H1 (cell line): Measurements from ENCODE around the gene VWA5A. TPM values are rescaled to one million over a fixed set of nuclear protein-coding genes. Genes with fewer than 3 reads are reported as not detected.

Source experiments
- CTCF ChIA-PET: fragments of 300-600 bp; sonication (Branson Sonifier 250); formaldehyde crosslinking; loops from one replicate; lab custom pipeline; 2021; ENCODE audit not compliant: partially characterized antibody; lab: Charles Lee
- POLR2A ChIA-PET: fragments of 300-600 bp; sonication (Branson Sonifier 250); formaldehyde crosslinking; loops from one replicate; lab custom pipeline; 2021; ENCODE audit warnings: inconsistent platforms; ENCODE audit not compliant: partially characterized antibody; lab: Charles Lee
- DNase-seq, 2 experiments: peaks; one replicate each; pipeline versions ENCODE4 v3.0.0 to v3.0.0-alpha.2; 2010 to 2022; ENCODE audit warnings: low spot score in 2 of 2, low read depth in 1 of 2, mixed read lengths in 1 of 2
- FAIRE-seq: peaks from 2 replicates; lab custom pipeline; 2011; peaks lifted over from hg19 to GRCh38; lab: Jason Lieb, UNC
- H2AFZ ChIP-seq: 2 replicates; pipeline ENCODE4 v1.8.1; 2012; ENCODE audit warnings: low read length, inconsistent platforms
- H2AK5ac ChIP-seq: 2 replicates; pipeline ENCODE4 v1.6.1; 2013; ENCODE audit warnings: low read depth, low read length
- H2BK120ac ChIP-seq: replicated peaks from 2 replicates; pipeline ENCODE3; 2013; ENCODE audit warnings: low read depth, low read length, inconsistent platforms
- H2BK12ac ChIP-seq: 2 replicates; pipeline ENCODE4 v1.6.1; 2013; ENCODE audit warnings: low read depth, low read length
- H2BK15ac ChIP-seq: 2 replicates; pipeline ENCODE4 v1.6.1; 2013; ENCODE audit warnings: low read length
- H2BK20ac ChIP-seq: 2 replicates; pipeline ENCODE4 v1.6.1; 2013; ENCODE audit warnings: low read length
- H2BK5ac ChIP-seq: 2 replicates; pipeline ENCODE4 v1.6.1; 2013; ENCODE audit warnings: low read depth, low read length
- H3K14ac ChIP-seq: 2 replicates; pipeline ENCODE4 v1.6.1; 2013; ENCODE audit warnings: inconsistent platforms; ENCODE audit not compliant: insufficient read length
- H3K18ac ChIP-seq: 2 replicates; pipeline ENCODE4 v1.6.1; 2013; ENCODE audit warnings: low read length; ENCODE audit errors: extremely low read depth
- H3K23ac ChIP-seq: 2 replicates; pipeline ENCODE4 v1.6.1; 2013; ENCODE audit warnings: inconsistent platforms; ENCODE audit not compliant: insufficient read length
- H3K23me2 ChIP-seq: 2 replicates; pipeline ENCODE4 v1.6.1; 2013; ENCODE audit warnings: low read depth, low read length
- H3K27ac ChIP-seq: 2 replicates; pipeline ENCODE4 v1.6.1; 2011; ENCODE audit warnings: low read depth, low read length, inconsistent platforms
- H3K27me3 ChIP-seq, 4 experiments: replicated peaks in 1 of 4; 1 replicate in 1 of 4; 2 replicates in 3 of 4; pipeline versions ENCODE4 v1.6.1 to v1.8.1; 2011 to 2013; ENCODE audit warnings: low read length in 3 of 4, mild to moderate bottlenecking in 3 of 4, inconsistent platforms in 2 of 4, mixed read lengths in 2 of 4, moderate library complexity in 1 of 4; ENCODE audit not compliant: control insufficient read depth in 3 of 4, insufficient read depth in 3 of 4; ENCODE audit errors: extremely low read depth in 1 of 4
- H3K36me3 ChIP-seq, 4 experiments: 2 replicates each; pipeline versions ENCODE4 v1.6.1 to v1.8.1; 2011 to 2013; ENCODE audit warnings: mild to moderate bottlenecking in 4 of 4, low read length in 3 of 4, moderate library complexity in 2 of 4, control low read depth in 1 of 4, inconsistent platforms in 1 of 4; ENCODE audit not compliant: insufficient read depth in 4 of 4, control insufficient read depth in 2 of 4
- H3K4ac ChIP-seq: replicated peaks from 2 replicates; pipeline ENCODE3; 2013; ENCODE audit warnings: low read length, low read depth, mixed read lengths, inconsistent platforms; ENCODE audit not compliant: insufficient read length
- H3K4me1 ChIP-seq, 4 experiments: replicated peaks in 1 of 4; 1 replicate in 1 of 4; 2 replicates in 3 of 4; pipeline versions ENCODE4 v1.6.1 to v1.8.1; 2011 to 2013; ENCODE audit warnings: low read length in 3 of 4, inconsistent platforms in 2 of 4, mixed read lengths in 1 of 4; ENCODE audit not compliant: insufficient read depth in 4 of 4, control insufficient read depth in 3 of 4
- H3K4me2 ChIP-seq, 2 experiments: 2 replicates each; pipeline versions ENCODE4 v1.6.1 to v1.8.1; 2011 to 2013; ENCODE audit warnings: low read depth in 2 of 2, low read length in 2 of 2, control low read depth in 1 of 2, inconsistent platforms in 1 of 2, mild to moderate bottlenecking in 1 of 2; ENCODE audit not compliant: insufficient read depth in 1 of 2
- H3K4me3 ChIP-seq, 4 experiments: fragments of 200-600, 300-600 bp in 1 of 4; sonication (generic), shearing (Covaris generic), sonication (Bioruptor Twin) in 1 of 4; 2 replicates each; pipeline versions ENCODE4 v1.5.1 to v1.8.1; 2011 to 2016; ENCODE audit warnings: low read length in 4 of 4, low read depth in 3 of 4, control low read depth in 2 of 4, inconsistent platforms in 2 of 4, mild to moderate bottlenecking in 2 of 4, mixed read lengths in 1 of 4, moderate library complexity in 1 of 4; ENCODE audit not compliant: insufficient read depth in 2 of 4; ENCODE audit errors: extremely low read depth in 1 of 4
- H3K56ac ChIP-seq: replicated peaks from 2 replicates; pipeline ENCODE3; 2013; ENCODE audit warnings: low read depth, mild to moderate bottlenecking, mixed read lengths, low read length, inconsistent platforms; ENCODE audit not compliant: insufficient read length
- H3K79me1 ChIP-seq: 2 replicates; pipeline ENCODE4 v1.6.1; 2013; ENCODE audit warnings: low read depth, low read length, control low read depth
- H3K79me2 ChIP-seq, 2 experiments: 2 replicates each; pipeline versions ENCODE4 v1.6.1 to v1.8.1; 2012 to 2013; ENCODE audit warnings: low read length in 2 of 2, mild to moderate bottlenecking in 2 of 2, inconsistent platforms in 1 of 2; ENCODE audit not compliant: insufficient read depth in 2 of 2, control insufficient read depth in 1 of 2
- H3K9ac ChIP-seq, 4 experiments: replicated peaks in 1 of 4; 1 replicate in 1 of 4; 2 replicates in 3 of 4; pipeline versions ENCODE4 v1.6.1 to v1.8.1; 2011 to 2013; ENCODE audit warnings: low read depth in 3 of 4, low read length in 3 of 4, control low read depth in 2 of 4, mild to moderate bottlenecking in 2 of 4, moderate library complexity in 2 of 4, inconsistent platforms in 1 of 4; ENCODE audit errors: extremely low read depth in 1 of 4
- H3K9me3 ChIP-seq, 2 experiments: 2 replicates each; pipeline versions ENCODE4 v1.6.1 to v1.8.1; 2012 to 2013; ENCODE audit warnings: mild to moderate bottlenecking in 2 of 2, moderate library complexity in 2 of 2, control low read depth in 1 of 2, inconsistent platforms in 1 of 2, low read depth in 1 of 2, low read length in 1 of 2, mixed read lengths in 1 of 2; ENCODE audit not compliant: insufficient read depth in 2 of 2
- H4K20me1 ChIP-seq, 2 experiments: replicated peaks in 1 of 2; 2 replicates each; pipeline versions ENCODE3 to v1.8.1; 2011 to 2013; ENCODE audit warnings: inconsistent platforms in 2 of 2, low read length in 2 of 2, mild to moderate bottlenecking in 1 of 2; ENCODE audit not compliant: insufficient read depth in 2 of 2, control insufficient read depth in 1 of 2
- H4K5ac ChIP-seq: 2 replicates; pipeline ENCODE4 v1.6.1; 2013; ENCODE audit warnings: low read length, low read depth, mixed read lengths, inconsistent platforms; ENCODE audit not compliant: insufficient read length
- H4K8ac ChIP-seq: 2 replicates; pipeline ENCODE4 v1.8.0; 2013; ENCODE audit warnings: mild to moderate bottlenecking, moderate library complexity, low read length, inconsistent platforms; ENCODE audit not compliant: insufficient read depth; ENCODE audit errors: extremely low read depth
- H4K91ac ChIP-seq: replicated peaks from 2 replicates; pipeline ENCODE3; 2013; ENCODE audit warnings: low read length, mixed read lengths, inconsistent platforms; ENCODE audit not compliant: insufficient read length
- BACH1 ChIP-seq: IDR thresholded peaks from 2 replicates; pipeline ENCODE4 v1.6.1; 2012; ENCODE audit warnings: low read length, improper control_type of control experiment
- BCL11A ChIP-seq, 2 experiments: IDR thresholded peaks; one replicate each; pipeline ENCODE4 v1.6.1; 2011; ENCODE audit warnings: low read depth in 2 of 2, low read length in 2 of 2, mild to moderate bottlenecking in 2 of 2
- CBX5 ChIP-seq: fragments of 300-800, 300-1000 bp; sonication (generic); IDR thresholded peaks from 2 replicates; pipeline ENCODE4 v1.7.1; 2016; ENCODE audit warnings: antibody characterized with exemption, low read length, low read depth
- CBX8 ChIP-seq: fragments of 300-800, 300-1000 bp; sonication (generic); IDR thresholded peaks from 2 replicates; pipeline ENCODE4 v1.7.1; 2016; ENCODE audit warnings: low read depth, low read length, borderline replicate concordance
- CTBP2 ChIP-seq: IDR thresholded peaks from 2 replicates; pipeline ENCODE4 v1.7.0; 2011; ENCODE audit warnings: borderline replicate concordance, mild to moderate bottlenecking, moderate library complexity, mixed read lengths, low read length; ENCODE audit not compliant: insufficient read depth, insufficient read length
- FOSL1 ChIP-seq: IDR thresholded peaks from 2 replicates; pipeline ENCODE4 v1.6.1; 2011; ENCODE audit warnings: mild to moderate bottlenecking, low read depth, low read length, moderate library complexity; ENCODE audit not compliant: insufficient read depth
- GABPA ChIP-seq: IDR thresholded peaks from 2 replicates; pipeline ENCODE4 v1.6.1; 2011; ENCODE audit warnings: mild to moderate bottlenecking, low read length, moderate library complexity, borderline replicate concordance; ENCODE audit not compliant: insufficient read depth
- NRF1 ChIP-seq: IDR thresholded peaks from 2 replicates; pipeline ENCODE4 v1.6.1; 2011; ENCODE audit warnings: mild to moderate bottlenecking, low read depth, low read length, improper control_type of control experiment
- POLR2AphosphoS5 ChIP-seq: IDR thresholded peaks from 2 replicates; pipeline ENCODE4 v1.6.1; 2011; ENCODE audit warnings: low read depth, low read length
- TBP ChIP-seq: IDR thresholded peaks from 2 replicates; pipeline ENCODE4 v1.6.1; 2011; ENCODE audit warnings: low read depth, low read length, improper control_type of control experiment
- polyA plus RNA-seq, 7 experiments: library from polyadenylated mRNA; depleted of rRNA in 3 of 7; stranded (reverse) in 5 of 7; unstranded in 2 of 7; fragments of >200 nt in 5 of 7; fragments of 200-250 nt in 2 of 7; gene quantifications; 1 replicate in 5 of 7; 2 replicates in 1 of 7; 4 replicates in 1 of 7; pipeline versions ENCODE4 v1.2.1 to v1.2.3, GENCODE V29; 2011 to 2013; ENCODE audit warnings: missing spikeins in 2 of 7, mixed read lengths in 2 of 7
- total RNA-seq: library from RNA; stranded (reverse); fragmentation: NEBNext Ultra II Directional; extraction: Animal tissue kit (Norgen Biotek cat#: 25700); gene quantifications from 2 replicates; pipeline ENCODE4 v1.2.1, GENCODE V29; 2021
- TF ChIP-seq, protein P1 (sequence below): IDR thresholded peaks from 2 replicates; pipeline ENCODE4 v1.6.1; 2012; ENCODE audit warnings: inconsistent platforms

Gene VWA5A
- total and polyA plus RNA-seq, 2 of the 8 experiments (the other 6 are each of a cell fraction or from before 2014, with no cell fraction given): 12.5 to 20.4 TPM

DNA sequence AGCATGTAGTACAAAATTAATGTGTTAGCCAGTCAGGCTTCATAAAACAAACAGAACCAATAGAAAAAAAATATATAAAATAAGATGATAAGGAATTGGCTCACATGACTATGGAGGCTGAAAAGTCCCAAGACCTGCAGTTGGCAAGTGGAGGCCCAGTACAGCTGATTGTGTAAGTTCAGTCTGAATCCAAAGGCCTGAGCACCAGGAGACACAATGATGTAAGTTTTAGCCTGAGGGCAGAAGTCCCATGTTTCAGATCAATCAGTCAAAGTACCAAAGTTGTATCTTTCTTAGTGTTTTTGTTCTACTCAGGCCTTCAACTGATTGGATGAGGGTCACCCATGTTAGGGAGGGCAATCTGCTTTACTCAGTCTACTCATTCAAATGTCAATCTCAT lies 53.5 kb downstream of the VWA5A start:
- peaks cover 0 to 9% of the 10 kb centered on the region in 2 experiments; a peak in 1 of 4 replicates for H3K9me3 ChIP-seq
- no peak for FAIRE-seq
- H3K9ac ChIP-seq: no peak overlapping the region
- no peak overlapping the region for H2AFZ ChIP-seq
- H3K14ac ChIP-seq: no peak overlapping the region
- peaks cover 13 to 37% (median 33%) of the 10 kb centered on the region in 4 experiments for H3K27me3 ChIP-seq
- ChIA-PET POLR2A (no interaction called here), CTCF (interaction anchor here (0.6 to 1.3 kb wide), 4 partner anchors 17 to 250 kb away, joined by 3 to 4 read pairs (median 3); no protein-coding TSS in a partner anchor)
- H3K36me3 ChIP-seq: no peaks in the 10 kb centered on the region
- no peak overlapping the region for H2BK12ac ChIP-seq
- no peak overlapping the region for H3K4me3 ChIP-seq
- no peak overlapping the region for H3K4me2 ChIP-seq
- H3K56ac ChIP-seq: no peak overlapping the region
- H4K20me1 ChIP-seq: peaks cover 0 to 1% of the 10 kb centered on the region in 2 experiments
- H2AK5ac ChIP-seq: no peak overlapping the region
- no peak overlapping the region for H3K4ac ChIP-seq
- H4K91ac ChIP-seq: no peak overlapping the region
- H3K79me2 ChIP-seq: no peaks in the 10 kb centered on the region
- H4K8ac ChIP-seq: no peak overlapping the region
- H2BK120ac ChIP-seq: no peak overlapping the region
- H3K23ac ChIP-seq: no peak overlapping the region
- no peak for DNase-seq
- H2BK15ac ChIP-seq: no peak overlapping the region
- H3K18ac ChIP-seq: no peak overlapping the region
- H4K5ac ChIP-seq: no peak overlapping the region
- H3K79me1 ChIP-seq: no peaks in the 10 kb centered on the region
- no peak overlapping the region for H2BK20ac ChIP-seq
- no peak overlapping the region for H2BK5ac ChIP-seq
- peaks cover 0 to 4% (median 0%) of the 10 kb centered on the region in 4 experiments; a peak in 2 of 7 replicates for H3K4me1 ChIP-seq
- no peak overlapping the region for H3K27ac ChIP-seq
- H3K23me2 ChIP-seq: no peaks in the 10 kb centered on the region
- TF ChIP-seq TBP (no peak), GABPA (no peak), NRF1 (no peak), CBX8 (no peak), BCL11A (IDR thresholded peaks at IDR 0.05; ENCODE audit: low read depth in 2 of 2, low read length in 2 of 2) (no peak), BACH1 (no peak), CBX5 (no peak), FOSL1 (no peak), POLR2AphosphoS5 (no peak), CTBP2 (no peak)
- TF ChIP-seq, protein P1, sequence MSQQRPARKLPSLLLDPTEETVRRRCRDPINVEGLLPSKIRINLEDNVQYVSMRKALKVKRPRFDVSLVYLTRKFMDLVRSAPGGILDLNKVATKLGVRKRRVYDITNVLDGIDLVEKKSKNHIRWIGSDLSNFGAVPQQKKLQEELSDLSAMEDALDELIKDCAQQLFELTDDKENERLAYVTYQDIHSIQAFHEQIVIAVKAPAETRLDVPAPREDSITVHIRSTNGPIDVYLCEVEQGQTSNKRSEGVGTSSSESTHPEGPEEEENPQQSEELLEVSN: no peak
